OCI-LY1 (cell line): Measurements from ENCODE around the gene SPAG6.

ENCODE experiments used
- H2AFZ ChIP-seq: fragments of 200-600 bp; sonication (generic), shearing (Covaris generic); 2 replicates; pipeline ENCODE4 v1.6.0; 2014; ENCODE audit warnings: antibody characterized with exemption, mild to moderate bottlenecking, low read length
- H3F3A ChIP-seq: fragments of 200-600 bp; sonication (generic), shearing (Covaris generic); 2 replicates; pipeline ENCODE4 v1.6.0; 2014; ENCODE audit warnings: mild to moderate bottlenecking, antibody characterized with exemption, low read length, moderate library complexity; ENCODE audit not compliant: insufficient read depth
- H3K27ac ChIP-seq: fragments of 200-600 bp; sonication (generic); 2 replicates; pipeline ENCODE4 v1.5.1; 2014; ENCODE audit warnings: low read length, mixed run types, mild to moderate bottlenecking, low read depth; ENCODE audit not compliant: poor library complexity, severe bottlenecking
- H3K27me3 ChIP-seq: fragments of 200-600 bp; sonication (generic); 2 replicates; pipeline ENCODE4 v1.6.0; 2014; ENCODE audit warnings: antibody characterized with exemption, mild to moderate bottlenecking, low read length, moderate library complexity; ENCODE audit not compliant: insufficient read depth
- H3K36me3 ChIP-seq: fragments of 200-600 bp; sonication (generic); 2 replicates; pipeline ENCODE4 v1.6.1; 2014; ENCODE audit warnings: mild to moderate bottlenecking, antibody characterized with exemption, low read length, moderate library complexity, mixed read lengths; ENCODE audit not compliant: insufficient read depth
- H3K4me1 ChIP-seq: fragments of 200-600 bp; sonication (generic); 2 replicates; pipeline ENCODE4 v1.5.1; 2014; ENCODE audit warnings: mild to moderate bottlenecking, low read length, moderate library complexity; ENCODE audit not compliant: insufficient read depth, severe bottlenecking
- H3K4me2 ChIP-seq: fragments of 200-600 bp; sonication (generic), shearing (Covaris generic); 2 replicates; pipeline ENCODE4 v1.6.1; 2014; ENCODE audit warnings: low read length
- H3K4me3 ChIP-seq: fragments of 200-600 bp; sonication (generic); 2 replicates; pipeline ENCODE4 v1.5.1; 2014; ENCODE audit warnings: low read length, low read depth, mild to moderate bottlenecking, mixed read lengths; ENCODE audit not compliant: poor library complexity, severe bottlenecking
- H3K79me2 ChIP-seq: fragments of 200-600 bp; shearing (Covaris generic); 2 replicates; pipeline ENCODE4 v1.6.1; 2016; ENCODE audit warnings: mixed run types, low read length, mixed read lengths; ENCODE audit not compliant: insufficient read depth
- H3K9ac ChIP-seq: fragments of 200-600 bp; sonication (generic), shearing (Covaris generic); 2 replicates; pipeline ENCODE4 v1.6.1; 2014; ENCODE audit warnings: mild to moderate bottlenecking, low read length, mixed read lengths
- H3K9me2 ChIP-seq: fragments of 200-600 bp; sonication (generic), shearing (Covaris generic); 2 replicates; pipeline ENCODE4 v1.6.1; 2014; ENCODE audit warnings: low read depth, mild to moderate bottlenecking, low read length, mixed read lengths
- H3K9me3 ChIP-seq: fragments of 200-600 bp; shearing (Covaris generic); 2 replicates; pipeline ENCODE4 v1.6.1; 2014; ENCODE audit warnings: low read length, mixed read lengths
- H4K20me1 ChIP-seq: fragments of 200-600 bp; sonication (generic), shearing (Covaris generic); 2 replicates; pipeline ENCODE4 v1.6.0; 2016; ENCODE audit warnings: mild to moderate bottlenecking, low read length; ENCODE audit not compliant: insufficient read depth
- EZH2 ChIP-seq: fragments of 200-600 bp; sonication (generic), shearing (Covaris generic); IDR thresholded peaks from 2 replicates; pipeline ENCODE4 v1.8.0; 2017; ENCODE audit warnings: borderline replicate concordance, mixed run types, mild to moderate bottlenecking, antibody characterized with exemption, low read length, moderate library complexity, mixed read lengths
- TF ChIP-seq, protein P1 (sequence below): fragments of 200-600 bp; sonication (generic), shearing (Covaris generic); IDR thresholded peaks from 2 replicates; pipeline ENCODE4 v1.5.1; 2017; ENCODE audit warnings: mild to moderate bottlenecking, antibody characterized with exemption, low read length, moderate library complexity, mixed read lengths

The SPAG6 gene

DNA sequence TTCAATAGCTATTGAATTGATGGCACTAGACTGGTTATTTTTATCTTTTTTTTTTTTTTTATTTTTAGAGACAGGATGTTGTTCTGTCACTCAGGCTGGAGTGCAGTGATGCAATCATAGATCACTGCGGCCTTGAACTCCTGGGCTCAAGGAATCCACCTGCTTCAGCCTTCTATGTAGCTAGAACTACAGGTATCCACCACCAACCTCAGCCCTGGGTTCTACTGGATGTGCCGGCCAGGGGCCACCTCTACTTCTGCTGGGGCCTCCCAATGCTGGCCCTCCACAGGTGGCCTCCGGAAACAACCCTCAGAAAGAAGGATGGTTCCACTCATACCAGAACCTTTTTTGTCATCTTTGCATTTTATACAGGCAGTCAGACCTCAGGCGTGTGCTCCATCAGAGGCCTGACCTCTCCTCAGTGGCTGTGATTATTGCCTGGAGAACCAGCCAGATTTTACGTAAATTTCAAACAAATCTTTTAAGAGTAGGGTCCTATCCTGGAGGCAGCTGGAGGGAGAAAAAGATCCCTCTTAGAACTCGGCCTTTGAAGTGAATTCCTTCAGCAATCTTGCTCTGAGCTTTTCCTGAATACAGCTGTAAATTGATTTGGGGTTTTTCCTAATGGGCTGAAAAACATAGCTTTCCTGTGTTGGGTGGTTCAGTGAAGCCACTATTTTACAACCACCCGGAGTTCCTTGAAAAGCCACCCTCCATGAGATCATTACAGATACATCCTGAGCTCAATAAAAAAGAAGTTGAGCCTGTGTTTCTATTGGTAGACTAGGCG is 110.0 kb downstream of the SPAG6 start:
- Histone ChIP-seq H3K27me3 (no peaks in the 10 kb centered on the region), H3K4me3 (no peak overlapping the region), H3F3A (no peaks in the 10 kb centered on the region), H3K9me3 (no peaks in the 10 kb centered on the region), H3K4me2 (no peak overlapping the region), H2AFZ (no peak overlapping the region), H3K27ac (no peak overlapping the region), H3K9ac (no peak overlapping the region), H3K79me2 (no peaks in the 10 kb centered on the region), H4K20me1 (no peaks in the 10 kb centered on the region), H3K4me1 (no peaks in the 10 kb centered on the region), H3K9me2 (no peaks in the 10 kb centered on the region), H3K36me3 (no peaks in the 10 kb centered on the region)
- TF ChIP-seq, protein P1, sequence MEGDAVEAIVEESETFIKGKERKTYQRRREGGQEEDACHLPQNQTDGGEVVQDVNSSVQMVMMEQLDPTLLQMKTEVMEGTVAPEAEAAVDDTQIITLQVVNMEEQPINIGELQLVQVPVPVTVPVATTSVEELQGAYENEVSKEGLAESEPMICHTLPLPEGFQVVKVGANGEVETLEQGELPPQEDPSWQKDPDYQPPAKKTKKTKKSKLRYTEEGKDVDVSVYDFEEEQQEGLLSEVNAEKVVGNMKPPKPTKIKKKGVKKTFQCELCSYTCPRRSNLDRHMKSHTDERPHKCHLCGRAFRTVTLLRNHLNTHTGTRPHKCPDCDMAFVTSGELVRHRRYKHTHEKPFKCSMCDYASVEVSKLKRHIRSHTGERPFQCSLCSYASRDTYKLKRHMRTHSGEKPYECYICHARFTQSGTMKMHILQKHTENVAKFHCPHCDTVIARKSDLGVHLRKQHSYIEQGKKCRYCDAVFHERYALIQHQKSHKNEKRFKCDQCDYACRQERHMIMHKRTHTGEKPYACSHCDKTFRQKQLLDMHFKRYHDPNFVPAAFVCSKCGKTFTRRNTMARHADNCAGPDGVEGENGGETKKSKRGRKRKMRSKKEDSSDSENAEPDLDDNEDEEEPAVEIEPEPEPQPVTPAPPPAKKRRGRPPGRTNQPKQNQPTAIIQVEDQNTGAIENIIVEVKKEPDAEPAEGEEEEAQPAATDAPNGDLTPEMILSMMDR = no peak
- no peak for TF ChIP-seq EZH2

DNA sequence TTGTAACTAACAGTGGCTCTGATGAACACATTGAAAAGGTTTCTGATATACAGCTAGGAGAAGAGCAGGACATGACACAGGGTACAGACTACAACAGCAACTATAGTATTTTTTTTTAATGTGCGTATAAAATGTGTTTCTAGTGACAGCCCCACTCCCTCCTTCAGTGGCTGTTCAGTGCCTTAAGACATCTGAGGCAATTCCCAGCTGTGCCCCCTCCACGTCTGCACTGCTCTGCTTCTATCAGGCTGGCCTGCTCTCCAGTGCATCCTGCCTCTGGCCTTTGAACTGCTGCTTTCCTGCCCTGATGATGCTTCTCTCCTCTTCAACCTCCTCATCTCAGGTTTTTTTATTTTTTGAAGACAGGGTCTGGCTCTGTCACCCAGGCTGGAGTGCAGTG is 111.2 kb downstream of the SPAG6 start:
- no peaks in the 10 kb centered on the region for H3K9me3 ChIP-seq
- H3K9me2 ChIP-seq = no peaks in the 10 kb centered on the region
- TF ChIP-seq EZH2 = no peak
- no peaks in the 10 kb centered on the region for H3F3A ChIP-seq
- H2AFZ ChIP-seq = no peak overlapping the region
- H3K79me2 ChIP-seq = no peaks in the 10 kb centered on the region
- H4K20me1 ChIP-seq = no peaks in the 10 kb centered on the region
- no peak overlapping the region for H3K9ac ChIP-seq
- no peaks in the 10 kb centered on the region for H3K4me1 ChIP-seq
- H3K36me3 ChIP-seq = no peaks in the 10 kb centered on the region
- no peak overlapping the region for H3K27ac ChIP-seq
- H3K27me3 ChIP-seq = no peaks in the 10 kb centered on the region
- H3K4me2 ChIP-seq = no peak overlapping the region
- no peak overlapping the region for H3K4me3 ChIP-seq

DNA sequence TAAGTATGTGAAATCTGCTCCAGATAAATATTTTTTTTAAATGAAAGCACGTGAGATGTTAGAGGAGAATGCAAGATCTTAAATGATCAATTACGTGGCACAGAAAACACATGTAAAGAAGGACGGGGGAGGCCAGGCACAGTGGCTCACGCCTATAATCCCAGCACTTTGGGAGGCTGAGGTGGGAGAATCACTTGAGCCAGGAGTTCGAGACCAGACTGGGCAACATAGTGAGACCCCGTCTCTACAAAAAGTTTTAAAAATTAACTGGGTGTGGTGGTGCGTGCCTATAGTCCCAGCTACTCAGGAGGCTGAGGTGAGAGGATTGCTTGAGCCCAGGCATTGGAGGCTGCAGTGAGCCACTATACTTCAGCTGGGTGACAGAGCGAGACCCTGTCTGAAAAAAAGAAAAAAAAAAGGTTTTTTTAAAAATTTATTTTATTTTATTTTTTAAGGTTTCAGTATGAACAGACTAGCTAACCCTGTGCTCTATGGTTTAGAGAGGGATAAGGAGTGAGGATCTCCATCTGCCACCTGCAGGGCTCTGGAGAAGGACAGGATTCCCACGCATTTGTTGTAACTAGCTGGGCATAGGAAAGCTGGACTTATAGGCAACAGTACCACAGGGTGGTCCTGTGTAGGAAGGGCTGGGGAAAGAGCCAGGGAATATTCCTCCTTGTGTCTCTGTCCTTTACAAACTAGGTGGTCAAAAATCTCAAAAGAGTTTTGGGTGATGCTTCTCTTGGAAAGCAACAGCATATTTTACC is 113.2 kb downstream of the SPAG6 start:
- H2AFZ ChIP-seq = no peak overlapping the region
- no peaks in the 10 kb centered on the region for H3K9me3 ChIP-seq
- H3K27ac ChIP-seq = no peak overlapping the region
- no peaks in the 10 kb centered on the region for H3F3A ChIP-seq
- H3K4me3 ChIP-seq = no peak overlapping the region
- H3K4me2 ChIP-seq = no peak overlapping the region
- H3K4me1 ChIP-seq = no peaks in the 10 kb centered on the region
- no peaks in the 10 kb centered on the region for H3K9me2 ChIP-seq
- H3K9ac ChIP-seq = no peak overlapping the region
- no peaks in the 10 kb centered on the region for H3K27me3 ChIP-seq
- TF ChIP-seq, protein P1 = no peak
- no peak for TF ChIP-seq EZH2
- no peaks in the 10 kb centered on the region for H3K79me2 ChIP-seq
- H4K20me1 ChIP-seq = no peaks in the 10 kb centered on the region
- H3K36me3 ChIP-seq = no peaks in the 10 kb centered on the region
